NCI-H446 treated with DMSO at 0.1 percent for 48 hours (cell line): ENCODE results near the gene KAZN.

ENCODE experiments used
- DNase-seq: peaks from one replicate; lab custom pipeline; 2025; lab: John Stamatoyannopoulos, UW

Gene KAZN

DNA sequence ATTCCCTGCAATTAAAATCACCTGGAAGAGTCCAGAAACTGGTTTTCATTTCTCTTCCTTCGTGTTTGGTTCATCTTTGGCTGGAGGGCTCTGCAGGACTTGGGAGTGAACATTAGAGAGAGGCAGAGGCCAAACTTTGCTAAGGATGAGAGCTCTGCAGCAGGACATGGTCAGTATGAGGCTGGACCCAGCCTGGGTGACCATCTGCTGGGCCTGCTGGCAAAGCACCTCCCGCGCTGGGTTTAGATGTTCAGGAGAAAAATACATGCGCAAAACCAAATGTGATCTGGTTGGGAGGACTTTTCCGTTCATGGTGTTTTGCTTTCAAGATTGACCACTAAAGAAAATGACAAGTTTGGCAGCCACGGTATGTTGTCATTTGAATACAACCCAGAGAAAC, 15.9 kb downstream of the KAZN start:
- DNase-seq = no peak

DNA sequence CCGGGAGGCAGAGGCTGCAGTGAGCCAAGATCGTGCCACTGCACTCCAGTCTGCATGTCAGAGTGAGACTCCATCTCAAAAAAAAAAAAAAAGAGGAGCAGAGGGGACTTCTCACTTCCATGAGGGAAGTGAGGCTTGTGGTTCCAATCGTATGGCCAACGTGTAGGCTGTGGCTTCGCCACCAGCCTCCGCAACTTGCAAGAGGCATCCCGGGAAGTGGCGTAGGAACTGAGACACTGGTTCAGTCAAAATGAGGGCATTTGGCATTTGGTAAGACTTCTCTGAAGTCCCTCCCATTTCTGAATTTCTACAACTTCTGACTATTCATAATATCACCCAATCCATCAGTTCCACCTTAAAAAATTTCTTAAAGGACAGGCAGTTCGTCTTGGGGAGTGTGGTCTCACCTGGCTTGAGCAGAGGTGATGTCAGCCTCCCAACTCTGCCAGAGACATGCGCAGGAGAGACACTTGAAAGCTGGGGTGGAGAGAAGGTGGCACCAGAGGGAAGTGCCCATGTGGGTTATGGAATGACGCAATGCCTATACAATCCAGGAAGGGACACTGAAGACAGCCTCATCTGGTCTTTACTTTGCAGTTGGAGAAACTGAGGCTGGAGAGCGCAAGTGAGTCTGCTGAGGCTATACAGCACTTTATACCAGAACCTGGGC, 17.2 kb downstream of the KAZN start:
- DNase-seq = no peak

DNA sequence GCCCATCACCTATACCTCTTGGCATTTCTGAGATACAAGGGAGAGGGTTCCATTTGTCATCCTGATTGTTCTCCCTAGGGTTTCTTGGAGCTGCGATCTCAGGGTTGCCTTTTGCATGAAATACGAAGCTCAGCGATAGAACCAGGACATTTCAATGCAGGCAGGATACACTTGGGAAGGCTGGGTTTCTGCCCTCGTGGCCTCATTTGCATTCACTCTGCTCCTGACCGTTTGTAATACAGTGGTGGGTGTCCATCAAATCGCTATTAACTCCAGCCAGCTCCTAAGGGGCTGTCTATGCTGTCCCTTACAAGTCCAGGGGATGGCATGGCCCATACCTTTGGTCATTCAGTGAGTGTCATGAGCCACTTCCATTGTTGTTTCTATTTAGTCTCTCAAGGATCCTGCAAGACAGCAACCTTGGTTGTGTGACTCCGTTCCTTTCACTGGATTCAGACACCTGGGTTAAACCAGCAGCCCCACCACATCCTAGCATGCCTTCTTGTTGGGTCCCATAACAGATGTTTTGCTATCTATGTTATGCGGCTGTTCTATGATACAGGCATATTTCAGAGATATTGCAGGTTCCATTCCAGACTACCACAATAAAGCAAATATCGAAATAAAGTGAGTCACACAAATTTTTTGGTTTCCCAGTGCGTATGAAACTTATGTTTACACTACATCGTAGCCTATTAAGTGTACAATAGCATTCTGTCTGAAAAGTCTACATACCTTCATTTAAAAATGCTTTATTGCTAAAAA, 18.3 kb downstream of the KAZN start:
- no peak for DNase-seq

DNA sequence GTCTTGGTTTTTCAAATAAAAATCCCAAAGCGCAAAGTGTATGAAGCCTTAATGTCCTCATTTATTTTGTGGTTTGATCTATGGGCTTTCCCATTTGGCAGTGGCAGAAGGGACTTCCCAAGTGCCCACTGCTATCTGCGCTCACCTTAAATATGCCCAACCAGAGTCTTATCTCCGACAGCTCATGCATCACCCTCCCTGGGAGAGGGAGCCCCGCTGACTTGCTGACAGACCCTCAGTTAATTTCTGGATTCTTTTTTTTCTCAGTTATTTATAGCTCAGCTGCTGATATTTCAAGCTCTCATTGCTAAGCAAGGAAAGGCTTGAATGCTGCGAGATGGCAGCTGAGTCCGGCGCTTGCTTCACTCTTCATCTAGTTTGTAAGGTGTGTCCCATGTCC, 19.3 kb downstream of the KAZN start:
- DNase-seq = no peak

DNA sequence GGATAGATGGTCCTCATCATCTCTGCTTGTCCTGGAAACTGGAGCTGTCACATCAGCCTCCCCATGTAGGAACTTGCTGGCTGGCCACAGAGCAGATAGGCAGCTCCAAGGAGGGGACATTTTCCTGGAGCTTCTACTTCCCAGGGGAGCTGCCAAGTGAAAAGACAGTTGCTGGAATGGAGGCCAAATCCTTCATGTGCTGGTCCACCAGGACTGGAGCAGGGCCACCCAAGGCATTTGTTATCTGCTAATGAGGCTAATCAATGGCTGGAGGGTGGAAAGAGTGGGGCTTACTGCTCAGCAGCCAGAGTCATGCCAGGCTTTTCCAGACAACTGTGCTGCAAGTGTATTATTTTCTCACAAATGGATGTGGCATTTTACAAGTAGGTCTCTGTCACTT, 22.5 kb downstream of the KAZN start:
- no peak for DNase-seq

DNA sequence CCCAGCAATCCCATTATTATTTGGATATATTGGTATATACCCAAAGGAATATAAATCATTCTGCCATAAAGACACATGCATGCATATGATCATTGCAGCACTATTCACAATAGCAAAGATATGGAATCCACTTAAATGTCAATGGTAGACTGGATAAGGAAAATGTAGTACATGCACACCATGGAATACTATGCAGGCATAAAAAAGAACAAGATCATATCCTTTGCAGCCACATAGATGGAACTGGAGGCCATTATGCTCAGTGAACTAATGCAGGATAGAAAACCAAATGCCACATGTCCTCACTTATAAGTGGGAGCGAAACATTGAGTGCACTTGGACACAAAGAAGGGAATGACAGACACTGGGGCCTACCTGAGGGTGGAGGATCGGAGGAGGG, 24.6 kb downstream of the KAZN start:
- no peak for DNase-seq

DNA sequence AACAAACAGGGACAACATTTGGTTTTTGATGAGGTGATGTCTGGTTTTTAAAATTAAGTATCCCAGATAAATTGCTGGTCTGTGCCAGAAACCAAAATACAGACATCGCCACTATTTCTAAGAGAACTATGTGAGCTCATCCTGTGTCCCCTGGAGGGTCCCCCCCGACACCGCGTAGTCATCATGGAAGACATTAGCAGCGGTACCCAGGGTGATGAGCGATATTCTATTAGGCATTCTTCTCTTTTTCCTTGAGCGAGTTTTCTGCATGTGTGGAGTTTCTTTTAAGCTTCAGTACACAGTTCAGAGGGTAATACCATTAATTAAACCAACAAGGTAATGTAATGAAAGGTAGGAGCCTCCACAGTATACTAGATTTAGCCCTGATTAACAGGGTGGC, 26.5 kb downstream of the KAZN start:
- no peak for DNase-seq

DNA sequence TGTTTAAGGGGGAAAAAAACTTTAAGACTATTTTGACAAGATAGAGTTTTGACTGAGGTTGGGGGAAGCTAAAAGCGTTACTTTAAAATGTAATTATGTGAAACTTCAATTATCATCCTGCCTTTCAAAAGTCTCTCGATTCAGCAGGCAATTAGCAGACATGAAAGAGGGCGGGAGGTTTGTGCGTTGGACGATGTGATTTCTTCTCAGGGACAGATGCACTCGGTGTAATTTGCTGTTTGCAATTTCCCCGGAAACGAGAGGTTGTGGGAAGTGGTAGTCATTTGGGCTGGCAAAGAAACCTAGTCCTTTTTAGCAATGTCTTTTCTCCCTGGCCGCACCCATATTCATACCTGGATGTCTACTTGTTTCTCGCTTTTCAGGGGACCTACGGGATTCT, 27.1 kb downstream of the KAZN start:
- no peak for DNase-seq

DNA sequence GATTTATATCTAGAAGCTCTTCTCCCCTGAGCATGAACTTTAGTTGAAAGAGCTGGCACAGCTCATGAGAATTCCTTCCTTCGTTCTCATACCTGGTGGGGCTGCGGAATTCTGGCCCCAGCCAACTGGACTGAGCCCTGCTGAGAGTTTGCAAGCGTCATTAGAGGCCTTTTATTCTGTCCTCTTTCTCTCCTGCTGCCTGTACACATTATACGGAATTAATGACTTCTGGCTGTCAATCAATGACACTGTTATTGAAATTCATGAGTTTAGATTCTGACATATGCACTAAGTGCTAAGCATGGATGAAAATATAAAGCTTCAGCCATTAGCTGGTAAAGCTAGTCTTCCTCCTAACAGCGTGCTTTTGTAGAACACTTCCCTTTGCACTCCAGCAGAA, 27.5 kb downstream of the KAZN start:
- DNase-seq = no peak

DNA sequence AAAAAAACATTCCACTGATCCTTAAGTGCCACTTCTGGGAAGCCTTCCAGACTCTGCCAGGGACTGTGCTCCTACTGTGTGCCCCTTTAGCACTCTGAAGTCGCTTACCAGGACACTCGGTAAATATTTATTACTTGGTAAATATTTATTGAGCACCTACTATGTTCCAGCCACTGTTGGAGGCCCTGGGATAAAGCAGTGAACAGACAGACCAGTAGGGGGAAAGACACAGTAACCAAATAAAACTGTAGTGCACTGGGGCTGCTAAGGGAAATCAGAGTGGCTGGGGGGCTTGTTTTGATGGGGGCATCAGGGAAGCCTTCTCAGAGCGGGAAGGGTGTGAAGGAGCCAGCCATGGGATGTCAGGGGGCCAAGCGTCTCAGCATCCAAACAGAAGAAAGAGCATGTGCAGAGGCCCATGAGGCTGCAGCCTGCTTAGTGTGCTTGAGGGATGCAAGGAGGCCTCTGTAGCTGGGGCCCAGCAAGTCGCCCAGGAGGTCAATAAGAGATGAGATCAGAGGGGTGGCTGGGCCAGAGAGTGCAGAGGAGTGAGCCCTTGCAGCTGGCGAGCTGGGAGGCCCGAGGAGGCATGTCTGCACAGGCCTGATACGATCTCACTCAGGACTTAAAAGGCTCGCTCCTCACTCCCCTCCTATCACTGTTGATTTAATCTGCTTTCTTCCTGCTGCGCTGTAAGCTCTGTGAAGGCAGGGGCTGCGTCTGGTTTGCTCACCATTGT, 28.6 kb downstream of the KAZN start:
- no peak for DNase-seq

DNA sequence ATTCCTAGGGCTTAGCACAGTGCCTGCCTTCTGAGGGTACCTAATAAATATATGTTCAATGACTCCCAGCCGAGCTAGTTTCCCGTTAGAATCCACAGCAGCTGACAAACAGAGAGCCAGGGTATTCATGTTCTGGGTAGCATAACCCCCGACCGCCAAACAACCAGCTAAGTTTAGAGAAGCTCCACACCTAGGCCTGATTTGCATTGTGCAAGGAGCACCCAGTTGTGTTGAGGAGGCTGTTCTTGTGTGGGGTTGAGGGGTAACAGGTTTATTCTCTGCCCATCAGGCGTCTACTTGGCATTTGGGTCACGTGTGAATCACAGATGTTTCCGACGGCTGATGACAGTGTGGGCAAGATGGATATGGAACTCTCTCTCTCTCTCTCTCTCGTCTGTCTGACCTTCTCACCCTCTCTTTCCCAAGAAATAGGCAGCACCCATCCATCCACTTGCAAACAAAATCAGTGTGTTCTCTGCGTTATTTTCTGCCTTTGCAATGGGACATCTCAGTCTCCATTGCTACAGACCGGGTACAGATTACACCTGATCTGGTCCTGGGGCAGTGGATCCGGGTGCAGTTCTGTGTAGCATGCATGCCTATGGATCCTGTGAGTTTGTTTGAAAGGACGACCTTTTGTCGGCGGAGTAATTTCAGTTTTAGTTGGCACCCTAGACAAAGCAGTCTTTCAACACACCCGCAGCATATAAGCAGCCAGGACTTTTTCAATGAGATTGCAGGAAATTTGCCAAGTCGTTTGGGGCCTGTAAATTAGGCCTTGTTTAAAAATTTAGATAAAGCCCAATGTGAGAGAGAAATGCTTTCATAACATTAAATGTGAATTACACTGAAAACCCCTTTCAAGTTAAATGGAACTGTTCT, 29.4 kb downstream of the KAZN start:
- no peak for DNase-seq

DNA sequence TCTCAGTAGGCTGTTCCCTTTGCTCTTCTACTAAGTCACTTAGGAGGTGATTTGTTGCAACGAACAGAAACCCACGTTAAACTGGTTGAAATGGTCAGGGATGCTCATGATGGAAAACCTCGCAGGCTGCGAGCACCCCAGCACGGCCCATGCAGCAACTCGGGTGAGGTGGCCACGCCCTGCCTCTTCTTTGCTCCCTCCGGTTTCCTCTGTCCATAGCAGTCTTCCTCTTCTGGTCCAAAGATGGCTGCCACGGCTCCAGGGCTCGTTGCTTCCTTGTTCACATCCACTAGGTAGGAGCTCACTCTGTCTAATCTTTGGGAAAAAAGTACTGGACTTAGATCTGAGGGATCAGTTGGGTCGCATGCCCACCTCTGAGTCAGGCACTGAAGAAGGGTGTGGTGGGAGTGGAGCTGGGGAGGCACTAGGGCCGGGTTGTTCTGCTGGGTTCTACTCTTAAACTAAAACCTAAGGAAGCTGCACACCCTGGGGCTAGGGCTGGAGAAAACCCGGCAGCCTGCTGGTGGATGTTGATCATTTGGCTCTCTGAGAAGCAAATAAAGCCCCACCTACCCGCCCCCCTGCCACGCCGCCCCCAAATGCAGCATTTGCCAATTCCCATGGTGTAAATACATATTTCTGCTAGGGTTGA, 31.0 kb downstream of the KAZN start:
- no peak for DNase-seq

DNA sequence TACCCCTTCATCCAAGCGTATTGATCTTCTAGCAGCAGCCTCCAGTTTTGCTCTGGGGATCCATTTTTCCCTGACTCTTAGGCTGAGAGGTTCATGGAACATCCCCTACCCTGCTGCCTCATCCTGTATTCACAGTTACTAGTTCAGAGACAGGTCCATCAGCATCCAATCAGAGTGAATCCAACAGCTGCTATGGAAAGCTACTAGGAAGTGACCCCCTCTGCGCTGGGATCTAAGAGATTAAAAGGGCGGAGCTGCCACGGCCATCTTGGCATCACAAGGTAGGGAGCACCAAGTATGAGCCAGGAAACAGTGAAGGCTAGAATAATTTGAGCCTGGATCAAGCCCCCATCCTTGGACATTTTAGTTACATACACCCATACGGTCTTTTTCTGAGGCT, 32.5 kb downstream of the KAZN start:
- DNase-seq = no peak

DNA sequence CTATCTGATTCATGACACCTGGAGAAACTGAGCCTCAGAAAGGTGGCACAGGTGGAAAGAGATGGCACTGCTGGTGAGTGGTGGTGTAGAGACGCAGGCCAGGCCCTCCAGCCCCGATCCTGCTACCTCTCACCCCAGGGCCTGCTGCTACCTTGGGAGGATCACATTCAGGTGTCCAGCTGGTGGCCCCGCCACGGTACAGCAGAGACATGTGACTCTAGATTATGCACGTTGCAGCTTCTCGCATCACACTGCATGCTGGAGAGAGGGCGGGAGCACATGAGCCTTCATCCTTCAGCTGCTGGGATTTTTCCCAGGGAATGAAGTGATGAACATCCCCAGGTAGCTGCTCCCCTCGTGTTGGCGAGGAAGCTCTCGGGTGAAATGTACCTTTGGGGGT, 32.9 kb downstream of the KAZN start:
- DNase-seq = no peak

DNA sequence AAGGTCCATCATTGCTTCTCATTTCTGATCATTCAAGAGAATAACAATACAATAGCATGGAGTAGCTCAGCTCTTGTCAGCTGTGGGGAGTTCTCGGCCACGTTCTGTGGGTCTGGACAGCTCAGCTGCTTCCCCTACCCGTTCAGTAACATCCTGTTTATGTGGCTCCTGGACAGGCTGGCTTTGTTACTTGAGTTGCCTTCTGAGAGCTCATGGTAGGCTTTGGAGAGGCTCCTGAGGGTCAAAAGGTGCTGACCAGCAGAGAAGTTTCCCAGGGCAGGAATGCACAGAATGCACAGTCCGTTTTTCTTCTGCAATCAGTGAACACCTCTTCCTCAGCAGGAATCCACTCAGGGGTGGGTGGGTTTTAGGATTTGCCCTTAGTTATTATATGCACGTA, 36.0 kb downstream of the KAZN start:
- no peak for DNase-seq

DNA sequence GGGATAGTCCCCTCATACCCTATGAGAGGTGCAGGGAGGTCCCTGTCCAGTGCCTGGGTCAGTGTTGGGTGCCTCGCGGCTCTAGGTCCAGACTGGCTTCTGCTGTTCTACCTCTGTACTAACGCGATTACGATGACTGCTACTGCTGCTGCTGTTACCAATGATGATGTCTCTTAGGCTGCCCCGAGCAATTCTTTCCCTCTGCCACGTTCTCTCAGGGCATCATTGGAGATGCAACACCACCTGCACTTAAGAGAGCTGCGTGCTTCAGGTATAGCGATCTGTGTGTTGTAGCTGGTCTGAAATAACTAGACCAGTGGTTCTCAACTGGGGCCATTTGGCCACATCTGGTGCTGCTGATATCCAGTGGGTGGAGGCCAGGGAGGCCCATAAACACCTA, 36.9 kb downstream of the KAZN start:
- DNase-seq = no peak

DNA sequence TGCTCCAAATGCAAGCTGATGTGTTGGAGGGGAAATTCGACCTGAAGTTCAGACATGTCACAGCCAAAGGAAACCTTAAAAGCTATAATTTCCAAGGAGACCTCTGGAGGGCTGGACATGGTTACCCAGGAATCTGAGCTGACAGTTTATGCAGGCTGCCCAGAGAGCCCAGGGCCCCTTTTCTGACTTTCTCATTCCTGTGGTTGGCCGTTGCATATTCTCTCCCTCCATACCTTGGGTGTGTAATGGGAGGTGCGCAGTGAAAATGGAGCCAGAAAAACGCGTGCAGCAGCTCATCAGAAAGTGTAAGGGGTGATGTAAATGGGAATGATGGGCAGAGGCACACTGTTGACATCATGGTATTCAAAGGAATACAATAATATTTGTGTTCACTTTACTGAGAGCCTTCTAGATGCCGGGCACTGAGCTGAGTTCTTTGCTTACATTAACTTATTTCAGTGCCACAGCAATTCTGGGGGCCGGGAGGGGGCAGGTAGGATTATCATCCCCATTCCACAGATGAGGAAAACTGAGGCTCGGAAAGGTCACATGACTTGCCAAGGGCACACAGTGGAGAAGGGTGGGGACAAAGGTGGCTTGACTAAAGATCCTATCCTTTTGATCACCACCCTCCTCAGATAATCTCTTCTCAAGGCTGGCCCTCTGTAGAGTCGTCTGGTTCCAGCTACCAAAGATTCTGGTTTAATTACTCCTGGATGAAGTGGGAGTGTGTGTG, 38.6 kb downstream of the KAZN start:
- DNase-seq = no peak

DNA sequence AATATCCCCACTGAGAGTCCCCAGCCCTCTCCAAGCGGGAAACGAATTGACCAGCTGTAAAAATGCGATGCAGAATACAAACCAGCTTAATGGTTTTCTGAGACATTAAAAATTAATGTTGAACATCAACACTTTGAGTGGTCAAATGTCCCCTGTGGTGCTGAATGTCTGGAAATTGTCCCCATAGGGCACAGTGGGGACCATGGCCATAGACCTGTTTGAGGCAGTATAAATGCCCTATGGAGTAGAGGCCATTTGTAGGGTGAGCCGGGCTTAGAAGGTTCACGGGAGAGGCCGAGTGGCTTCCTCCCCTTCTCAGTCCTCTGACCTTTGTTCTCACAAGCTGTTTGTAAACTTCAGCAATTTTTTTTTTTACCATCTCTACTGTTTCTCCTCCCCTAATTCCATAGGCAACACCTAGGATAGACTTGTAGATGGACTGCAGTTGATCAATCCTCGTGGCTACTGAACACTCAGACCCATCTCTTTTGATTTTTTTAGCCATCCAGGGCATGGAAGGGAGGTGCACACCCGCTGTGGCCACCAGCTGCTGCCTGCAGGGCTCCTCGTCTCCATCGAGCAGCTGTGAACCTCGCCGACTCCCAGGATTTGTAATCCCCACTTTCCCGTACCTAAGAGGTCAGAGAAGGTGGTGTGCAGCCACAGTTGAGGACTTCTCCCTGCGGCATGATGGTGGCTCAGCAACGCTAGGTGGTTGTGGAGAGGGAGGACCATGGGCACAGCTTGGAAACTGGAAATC, 41.0 kb downstream of the KAZN start:
- no peak for DNase-seq

DNA sequence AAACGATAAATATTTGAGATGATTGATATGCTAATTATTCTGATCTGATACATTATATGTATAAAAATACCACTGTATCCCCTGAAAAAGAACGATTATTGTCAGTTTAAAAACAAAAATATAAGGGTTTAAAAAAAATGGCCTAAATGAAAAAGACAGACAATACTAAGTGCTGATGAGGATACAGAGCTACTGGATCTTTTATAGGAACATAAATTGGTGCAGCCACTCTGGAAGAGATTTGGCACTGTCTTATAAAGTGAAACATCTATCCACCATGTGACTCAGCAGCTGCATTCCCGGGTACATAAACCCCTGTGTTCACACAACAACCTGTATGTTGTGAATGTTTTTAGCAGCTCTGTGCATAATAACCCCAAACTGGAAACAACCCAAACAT, 44.2 kb downstream of the KAZN start:
- DNase-seq = no peak

DNA sequence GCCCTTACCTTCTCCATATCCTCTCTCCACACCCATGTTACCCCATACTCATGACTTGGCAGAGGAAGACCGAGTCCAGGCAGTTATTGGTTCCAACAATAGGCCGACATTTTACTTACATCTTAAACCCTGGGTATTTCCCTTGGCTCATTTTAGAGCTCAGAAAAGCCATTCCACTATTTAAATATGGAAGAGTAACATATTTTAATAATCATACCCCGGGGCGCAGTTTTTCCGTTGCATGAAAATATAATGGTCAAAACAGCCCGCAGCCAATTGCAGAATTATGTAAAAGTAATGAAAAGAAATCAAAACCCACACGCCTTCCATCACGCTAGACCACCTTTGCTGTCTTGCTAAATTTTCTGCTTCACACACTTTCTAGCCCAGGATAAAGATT, 48.5 kb downstream of the KAZN start:
- no peak for DNase-seq
